BE2C (cell line): Measurements from ENCODE around the gene CCDC117.
A peak's percentile ranks its signal among the peaks of the same experiment; 100 is the strongest.
"Not testable (repeated sequence)": the region's sequence is repeated elsewhere in the genome, so short reads cannot be mapped to it uniquely, and the experiment has no call there.

Source experiments
- DNase-seq: peaks from one replicate; pipeline ENCODE4 v3.0.0-alpha.2; 2020
- H3K27me3 ChIP-seq: fragments of 250-450 bp; sonication (Bioruptor Pico); 2 replicates; pipeline ENCODE4 v1.5.1; 2020; ENCODE audit warnings: mild to moderate bottlenecking
- H3K36me3 ChIP-seq: fragments of 250-450 bp; sonication (Bioruptor Pico); 2 replicates; pipeline ENCODE4 v1.5.1; 2020; ENCODE audit warnings: mild to moderate bottlenecking
- H3K4me1 ChIP-seq: fragments of 250-450 bp; sonication (Bioruptor Pico); 2 replicates; pipeline ENCODE4 v1.5.1; 2020
- H3K4me3 ChIP-seq: 2 replicates; pipeline ENCODE4 v1.5.1; 2011; ENCODE audit warnings: low read depth, low read length
- H3K9me3 ChIP-seq: fragments of 250-450 bp; sonication (Bioruptor Pico); 2 replicates; pipeline ENCODE4 v1.5.1; 2020
- TF ChIP-seq, protein P1 (sequence below): IDR thresholded peaks from 2 replicates; pipeline ENCODE4 v1.5.1; 2012; ENCODE audit warnings: mild to moderate bottlenecking, low read depth, low read length

CCDC117 gene

DNA sequence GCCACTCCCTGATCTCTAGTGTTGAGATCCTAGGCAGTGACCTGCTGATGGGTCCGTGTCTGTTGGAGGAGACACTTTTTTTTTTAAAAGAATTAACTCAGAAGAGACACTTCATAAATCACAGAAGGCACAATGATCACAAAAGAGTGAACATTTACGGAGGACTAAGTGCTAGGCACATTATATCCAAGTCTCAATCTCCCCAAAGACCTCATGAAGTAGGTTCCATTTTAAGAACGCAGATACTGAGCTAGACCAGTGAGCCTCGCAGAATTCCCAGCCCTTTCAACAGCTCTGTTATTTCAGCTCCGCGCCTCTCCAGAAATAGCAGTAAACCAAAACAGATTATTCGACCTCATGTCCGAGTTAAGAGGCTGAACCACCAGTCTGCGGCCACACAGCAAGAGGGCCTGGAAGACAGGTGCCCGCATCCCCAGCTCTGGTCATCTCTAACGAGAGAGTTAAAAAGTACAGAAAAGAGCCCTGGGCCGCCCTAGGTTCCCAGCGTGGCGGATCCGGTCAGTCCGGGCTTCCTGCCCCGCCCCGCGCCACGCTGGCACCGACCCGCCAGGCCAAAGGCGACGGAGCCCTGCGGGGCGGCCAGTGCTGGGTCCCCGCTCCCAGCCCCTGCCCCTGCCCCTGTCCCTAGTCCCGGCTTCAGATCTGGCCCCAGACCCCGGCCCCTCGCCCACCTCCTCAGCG, 27.3 kb downstream of the CCDC117 start:
- TF ChIP-seq, protein P1, sequence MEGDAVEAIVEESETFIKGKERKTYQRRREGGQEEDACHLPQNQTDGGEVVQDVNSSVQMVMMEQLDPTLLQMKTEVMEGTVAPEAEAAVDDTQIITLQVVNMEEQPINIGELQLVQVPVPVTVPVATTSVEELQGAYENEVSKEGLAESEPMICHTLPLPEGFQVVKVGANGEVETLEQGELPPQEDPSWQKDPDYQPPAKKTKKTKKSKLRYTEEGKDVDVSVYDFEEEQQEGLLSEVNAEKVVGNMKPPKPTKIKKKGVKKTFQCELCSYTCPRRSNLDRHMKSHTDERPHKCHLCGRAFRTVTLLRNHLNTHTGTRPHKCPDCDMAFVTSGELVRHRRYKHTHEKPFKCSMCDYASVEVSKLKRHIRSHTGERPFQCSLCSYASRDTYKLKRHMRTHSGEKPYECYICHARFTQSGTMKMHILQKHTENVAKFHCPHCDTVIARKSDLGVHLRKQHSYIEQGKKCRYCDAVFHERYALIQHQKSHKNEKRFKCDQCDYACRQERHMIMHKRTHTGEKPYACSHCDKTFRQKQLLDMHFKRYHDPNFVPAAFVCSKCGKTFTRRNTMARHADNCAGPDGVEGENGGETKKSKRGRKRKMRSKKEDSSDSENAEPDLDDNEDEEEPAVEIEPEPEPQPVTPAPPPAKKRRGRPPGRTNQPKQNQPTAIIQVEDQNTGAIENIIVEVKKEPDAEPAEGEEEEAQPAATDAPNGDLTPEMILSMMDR = no peak
- H3K36me3 ChIP-seq = peaks cover 42% of the 10 kb centered on the region
- H3K9me3 ChIP-seq = no peaks in the 10 kb centered on the region
- H3K4me3 ChIP-seq = peak overlapping the region; percentile 100
- H3K27me3 ChIP-seq = no peaks in the 10 kb centered on the region
- H3K4me1 ChIP-seq = no peaks in the 10 kb centered on the region
- DNase-seq = peak; percentile 61

DNA sequence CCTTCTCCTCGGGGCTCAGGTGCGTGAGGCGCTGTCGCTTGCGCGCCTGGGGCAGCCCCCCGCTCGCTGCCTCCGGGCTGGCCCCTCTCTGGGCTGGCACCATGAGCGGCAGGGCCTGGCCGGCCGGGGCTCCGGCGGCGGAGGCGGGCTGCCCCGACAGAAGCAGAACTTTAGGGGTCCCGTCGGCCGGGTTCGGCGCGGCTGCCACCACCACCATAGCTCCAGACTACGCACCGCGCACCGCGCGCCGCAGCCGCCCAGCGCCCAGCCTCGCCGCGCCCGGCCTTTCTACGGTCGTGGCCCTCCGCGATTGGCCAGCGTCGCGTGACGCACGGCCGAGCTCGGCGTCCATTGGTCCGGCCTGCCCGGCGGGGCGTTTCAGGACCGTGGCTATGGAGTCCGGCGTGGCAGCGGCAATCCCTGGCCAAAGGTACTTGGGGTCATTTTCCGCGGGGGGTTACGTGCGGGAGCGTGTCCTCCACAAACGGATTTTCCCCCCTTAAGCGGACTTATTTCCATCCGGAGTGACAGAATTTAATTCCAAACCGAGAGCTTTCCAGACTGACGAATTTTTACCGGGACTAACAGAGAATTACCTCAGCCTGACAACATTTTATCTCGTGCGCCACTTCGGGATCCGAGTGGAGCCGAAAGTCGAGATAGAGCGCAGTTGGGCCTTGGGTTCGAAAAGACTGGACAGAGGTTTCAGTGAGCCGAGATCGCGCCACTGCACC, 28.0 kb downstream of the CCDC117 start, which contains the start of gene XBP1:
XBP1 (minus strand) TSS at position 262 of the 734 bp plus-strand sequence.
- H3K27me3 ChIP-seq = no peaks in the 10 kb centered on the region
- H3K9me3 ChIP-seq = no peaks in the 10 kb centered on the region
- H3K4me1 ChIP-seq = no peaks in the 10 kb centered on the region
- H3K36me3 ChIP-seq = peaks cover 35% of the 10 kb centered on the region
- peak; percentile 96 for DNase-seq
- peak within 1 kb of the TSS; percentile 100 for H3K4me3 ChIP-seq
- TF ChIP-seq, protein P1 = no peak

DNA sequence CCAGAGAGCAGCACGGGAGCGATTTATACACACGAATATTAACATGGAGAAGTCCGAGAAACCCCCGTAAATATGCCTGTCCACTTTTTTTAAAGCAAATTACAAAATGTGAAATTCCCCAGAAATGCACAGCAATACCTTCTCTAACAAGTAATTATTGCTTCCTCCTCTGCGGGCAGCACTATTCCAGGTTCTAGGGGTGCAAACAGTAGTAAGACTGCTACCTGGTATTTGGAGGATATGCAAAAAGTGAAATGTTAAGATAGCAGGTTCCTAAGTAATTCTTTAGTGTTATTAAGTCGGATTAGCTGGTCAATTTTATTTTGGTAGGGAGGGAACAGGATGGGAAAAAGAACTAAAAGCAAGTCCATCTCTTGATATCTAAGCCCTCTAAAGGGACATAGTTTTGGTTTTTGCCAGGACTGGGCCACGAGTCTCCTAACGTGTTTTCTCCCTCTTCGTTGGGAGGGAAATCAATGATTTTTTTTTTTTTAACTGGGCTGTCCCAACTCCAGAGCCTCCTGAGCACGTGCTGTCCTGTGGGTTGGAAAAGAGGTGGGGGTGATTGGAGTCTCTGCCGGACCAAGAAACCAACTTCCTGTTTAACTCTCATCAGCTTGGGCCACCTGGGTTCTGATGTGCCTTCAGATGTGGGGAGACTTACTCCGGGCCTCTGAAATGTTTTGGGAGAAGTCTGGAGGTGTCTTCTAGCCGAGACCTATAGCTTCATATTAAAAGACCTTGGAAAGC, 29.5 kb downstream of the CCDC117 start:
- H3K4me3 ChIP-seq = no peak overlapping the region
- DNase-seq = no peak
- H3K4me1 ChIP-seq = no peaks in the 10 kb centered on the region
- H3K27me3 ChIP-seq = no peaks in the 10 kb centered on the region
- peaks cover 20% of the 10 kb centered on the region for H3K36me3 ChIP-seq
- H3K9me3 ChIP-seq = no peaks in the 10 kb centered on the region
- TF ChIP-seq, protein P1 = no peak

DNA sequence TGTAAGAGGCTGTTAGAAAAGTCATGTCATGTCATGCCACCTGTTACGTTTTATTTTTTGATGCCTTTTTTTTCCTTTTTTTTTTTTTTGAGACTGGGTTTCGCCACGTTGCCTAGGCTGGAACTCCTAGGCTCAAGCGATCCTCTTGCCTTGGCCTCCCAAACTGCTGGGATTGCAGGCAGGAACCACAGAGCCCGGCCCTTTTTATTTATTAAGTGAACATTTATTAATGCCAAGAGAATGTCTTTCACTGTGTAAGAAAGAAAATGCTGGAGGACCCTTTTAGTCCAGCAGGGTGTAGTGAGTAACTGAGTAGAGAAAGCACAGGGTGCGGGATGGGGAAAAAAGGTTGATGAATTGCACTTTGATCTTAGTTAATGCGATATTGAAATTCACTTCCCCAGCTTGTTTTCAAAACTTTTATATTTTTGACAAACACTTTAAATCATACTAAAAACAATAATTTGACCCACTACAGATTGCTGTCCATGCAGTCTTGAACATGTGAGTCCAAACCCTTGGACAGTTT, 30.2 kb downstream of the CCDC117 start:
- Histone ChIP-seq H3K9me3 (no peaks in the 10 kb centered on the region), H3K4me3 (no peak overlapping the region), H3K4me1 (no peaks in the 10 kb centered on the region), H3K27me3 (no peaks in the 10 kb centered on the region), H3K36me3 (peaks cover 14% of the 10 kb centered on the region)
- TF ChIP-seq, protein P1 = 0 out of 2 replicates have a peak, but pooled peaks have one; percentile 19
- no peak for DNase-seq

DNA sequence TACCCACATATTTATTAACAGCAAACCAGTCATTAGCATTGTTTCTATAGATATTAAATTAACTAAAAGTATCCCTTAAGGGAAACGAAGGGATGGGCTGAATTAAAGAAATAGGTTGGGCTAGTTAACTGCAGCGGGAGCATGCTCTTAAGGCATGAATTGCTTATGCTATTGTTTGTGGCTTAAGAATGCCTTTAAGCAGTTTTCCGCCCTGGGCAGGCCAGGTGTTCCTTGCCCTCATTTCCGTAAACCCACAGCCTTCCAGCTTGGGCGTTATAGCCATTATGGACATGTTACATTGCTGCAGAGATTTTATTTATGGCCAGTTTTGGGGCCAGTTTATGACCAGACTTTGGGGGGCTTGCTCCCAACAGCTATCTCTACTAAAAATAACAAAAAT, 32.9 kb downstream of the CCDC117 start:
- H3K4me1 ChIP-seq, DNase-seq, H3K36me3 ChIP-seq, H3K9me3 ChIP-seq, H3K4me3 ChIP-seq, H3K27me3 ChIP-seq: not testable (repeated sequence)

DNA sequence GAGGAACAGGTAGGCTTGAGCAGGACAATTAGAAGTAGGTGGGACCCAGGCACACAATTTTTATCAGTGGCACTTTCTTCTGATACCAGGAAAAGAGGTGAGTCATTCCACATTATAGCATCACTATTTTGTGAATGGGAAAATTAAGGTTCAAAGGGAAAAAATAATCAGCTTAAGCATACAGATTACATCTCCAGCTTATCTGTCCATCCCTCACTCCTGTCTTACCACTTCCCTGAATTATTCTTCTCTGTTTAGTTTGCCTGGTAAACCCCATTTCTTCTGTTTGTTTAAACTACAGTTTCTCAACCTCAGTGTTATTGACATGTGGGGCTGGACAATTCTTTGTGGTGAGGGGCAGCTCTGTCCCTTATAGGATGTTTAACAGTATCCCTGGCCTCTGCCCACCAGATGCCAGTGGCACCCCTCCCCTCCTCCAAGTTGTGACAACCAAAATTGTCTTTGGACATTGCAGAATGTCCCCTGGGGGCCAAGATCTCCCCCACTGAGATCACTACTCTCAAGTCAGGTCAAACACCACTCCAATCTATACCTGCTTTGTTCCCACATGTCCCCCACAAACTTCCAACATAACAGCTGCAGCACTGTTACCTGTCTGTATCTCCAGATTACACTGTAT, 36.3 kb downstream of the CCDC117 start:
- Histone ChIP-seq H3K4me1 (no peaks in the 10 kb centered on the region; the same call in 1 of the 2 replicates), H3K36me3 (no peaks in the 10 kb centered on the region), H3K4me3 (no peak overlapping the region), H3K9me3 (no peaks in the 10 kb centered on the region), H3K27me3 (no peaks in the 10 kb centered on the region)
- TF ChIP-seq, protein P1 = no peak
- no peak for DNase-seq
